ENCODE measurements around the gene RBFOX2.

The RBFOX2 gene

DNA sequence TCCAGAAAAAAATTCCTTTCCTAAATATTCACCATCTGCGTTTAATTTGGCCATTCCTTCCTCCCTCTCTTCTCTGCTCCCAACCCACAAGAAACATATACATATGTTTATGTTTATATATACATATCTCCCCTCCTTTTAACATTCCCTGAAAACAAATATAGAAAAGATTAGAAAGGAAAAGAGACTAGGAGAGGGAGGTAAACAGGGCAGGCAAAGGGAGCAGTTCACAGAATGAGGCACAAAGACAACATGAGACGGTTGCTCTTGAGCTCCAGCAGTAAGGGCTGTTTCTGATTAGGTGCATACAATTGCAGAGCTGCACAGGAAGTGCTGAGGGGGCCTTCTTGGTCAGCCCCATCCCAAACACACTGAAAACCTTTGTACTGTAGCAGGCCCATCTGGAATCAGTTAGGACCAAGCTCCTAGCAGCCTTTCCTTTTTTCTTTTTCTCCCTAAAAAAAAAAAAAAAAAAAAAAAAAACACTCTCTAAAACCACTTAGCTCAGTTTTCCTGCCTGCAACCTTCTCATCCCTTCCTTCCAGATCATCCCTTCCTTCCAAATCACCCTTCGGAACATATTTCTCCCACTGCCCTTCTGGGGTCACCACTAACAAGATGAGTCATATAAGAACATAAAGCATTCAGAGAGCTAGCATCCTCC lies 57.0 kb downstream of the RBFOX2 start:
- no peak for DNase-seq

DNA sequence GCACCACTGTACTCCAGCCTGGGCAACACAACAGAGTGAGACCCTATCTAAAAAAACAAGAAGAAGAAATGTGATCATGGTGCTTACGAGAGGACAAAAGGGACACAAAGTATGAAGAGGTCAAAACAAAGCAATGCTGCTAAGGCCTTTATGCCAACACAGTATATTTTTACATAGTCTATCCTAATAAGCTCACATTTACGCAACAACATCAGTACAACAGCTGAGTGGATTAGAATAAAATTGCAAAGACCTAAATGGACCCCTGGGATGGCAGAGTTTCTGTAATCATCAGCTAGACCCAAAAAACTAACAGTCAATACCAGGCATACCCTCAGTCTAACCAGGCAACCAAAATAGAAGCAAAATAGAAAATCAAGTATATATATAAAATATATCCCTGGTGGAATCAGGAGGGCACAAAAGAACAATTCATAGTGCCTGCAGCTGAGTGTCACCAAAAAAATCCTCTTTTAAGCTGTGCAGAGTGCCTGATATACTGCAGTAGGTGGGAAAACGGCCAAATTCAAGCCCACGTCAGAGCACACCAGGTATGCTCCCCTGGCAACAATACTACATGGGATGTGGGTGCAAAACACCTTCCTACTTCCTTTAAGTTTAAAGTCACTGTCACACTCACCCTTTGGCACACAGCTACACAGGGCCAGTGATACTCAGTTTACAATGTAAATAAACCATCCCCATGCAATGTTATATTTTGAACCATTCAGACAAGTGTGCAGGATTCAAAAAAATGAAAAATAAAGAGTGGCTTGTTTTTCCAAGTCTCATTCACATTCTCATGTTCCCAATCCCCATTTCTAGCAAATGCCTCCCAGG lies 57.8 kb downstream of the RBFOX2 start:
- DNase-seq: no peak

- no peak for DNase-seq
Observed at GRCh38 chr22:35967046-35967397, 61.6 kb downstream of the RBFOX2 start.

DNA sequence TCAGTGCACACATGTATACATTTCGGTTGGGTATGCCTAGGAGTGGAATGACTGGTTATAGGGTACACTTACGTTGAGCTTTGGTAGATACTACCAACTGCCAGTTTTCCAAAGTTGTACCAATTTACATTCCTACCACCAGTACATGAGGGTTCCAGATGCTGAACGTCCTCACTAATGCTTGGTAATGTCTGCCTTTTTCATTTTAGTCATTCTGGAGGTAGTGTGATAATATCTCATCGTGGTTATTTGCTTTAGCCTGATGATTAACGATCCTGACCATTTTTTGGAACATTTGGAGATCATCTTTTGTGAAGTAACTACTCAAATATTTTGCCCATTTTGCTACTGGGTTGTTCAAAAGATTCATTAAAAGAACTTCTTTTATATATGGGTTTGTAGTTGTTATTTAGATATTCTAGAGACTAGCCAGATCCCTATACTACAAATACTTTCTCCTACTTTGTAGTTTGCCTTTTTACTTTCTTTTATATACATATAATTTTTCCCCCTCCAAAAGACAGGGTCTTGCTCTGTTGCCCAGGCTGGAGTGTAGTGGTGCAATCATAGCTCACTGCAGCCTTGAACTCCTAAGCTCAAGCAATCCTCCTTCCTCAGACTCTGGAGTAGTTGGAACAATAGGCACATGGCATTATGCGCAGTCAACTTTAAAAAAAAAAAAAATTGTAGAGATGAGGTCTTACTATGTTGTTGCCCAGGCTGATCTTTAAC lies 62.1 kb downstream of the RBFOX2 start:
- no peak for DNase-seq

DNA sequence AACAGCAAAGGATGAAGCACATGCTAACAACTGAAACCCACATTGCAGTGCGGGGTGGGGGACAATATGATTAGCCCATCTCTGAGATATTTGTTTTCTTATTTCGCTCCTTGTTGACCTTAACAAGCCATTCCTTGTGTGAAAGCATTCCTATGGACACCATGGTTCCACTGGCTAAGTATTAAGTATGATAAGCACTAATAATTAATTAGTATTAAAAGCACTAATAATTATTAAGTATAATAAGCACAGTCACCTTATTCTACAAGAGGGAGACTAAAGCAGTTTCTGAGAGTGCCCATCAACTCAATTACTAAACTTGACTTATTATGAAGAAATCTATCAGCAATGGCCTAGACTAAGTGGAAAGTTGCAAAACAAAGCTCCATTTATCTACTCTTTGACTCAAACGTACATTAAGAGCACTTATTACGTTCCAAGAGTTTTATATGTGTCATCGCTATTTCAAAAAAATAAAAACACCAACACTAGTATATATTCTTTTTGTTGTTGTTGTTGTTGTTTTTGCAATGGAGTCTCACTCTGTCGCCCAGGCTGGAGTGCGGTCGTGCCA lies 65.3 kb downstream of the RBFOX2 start:
- no peak for DNase-seq

- peak; percentile 76 for DNase-seq
Observed at GRCh38 chr22:35961480-35962295, 66.9 kb downstream of the RBFOX2 start.

GRCh38 chr22:35960854-35961253 lies 67.8 kb downstream of the RBFOX2 start:
- no peak for DNase-seq

DNA sequence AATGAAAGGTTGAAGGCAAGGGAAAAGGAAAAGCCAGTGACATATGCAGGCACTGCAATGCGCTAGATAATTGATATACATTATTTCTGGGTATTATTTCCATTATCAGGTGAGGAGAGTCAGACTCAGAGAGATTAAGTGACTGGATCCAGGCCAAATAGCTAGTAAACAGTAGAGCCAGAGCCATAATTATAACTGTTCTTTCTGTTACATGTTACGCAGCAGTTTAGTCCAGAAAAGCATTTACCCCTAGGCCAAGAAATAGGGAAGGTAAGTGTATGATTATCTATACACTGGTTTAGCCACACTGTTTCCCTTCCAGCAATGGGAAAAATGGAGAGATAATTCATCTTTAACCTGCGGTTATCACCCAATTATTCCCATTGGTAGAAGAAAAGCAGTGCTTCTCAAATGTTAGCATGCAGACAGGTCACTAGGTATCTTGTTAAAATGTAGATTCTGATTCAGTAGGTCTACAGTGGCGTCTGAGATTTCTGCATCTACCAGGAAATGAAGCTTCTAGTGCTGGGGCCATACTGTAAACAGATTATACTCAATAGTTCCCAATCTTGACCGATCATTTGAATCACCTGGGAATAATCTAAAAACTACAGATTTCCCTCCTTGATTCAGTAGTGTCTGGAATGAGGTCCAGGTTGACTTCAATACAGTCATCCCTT lies 69.4 kb downstream of the RBFOX2 start:
- no peak for DNase-seq

GRCh38 chr22:35958334-35958733 lies 70.3 kb downstream of the RBFOX2 start:
- no peak for DNase-seq

- no peak for DNase-seq
Observed at GRCh38 chr22:35957589-35957988, 71.0 kb downstream of the RBFOX2 start.

DNA sequence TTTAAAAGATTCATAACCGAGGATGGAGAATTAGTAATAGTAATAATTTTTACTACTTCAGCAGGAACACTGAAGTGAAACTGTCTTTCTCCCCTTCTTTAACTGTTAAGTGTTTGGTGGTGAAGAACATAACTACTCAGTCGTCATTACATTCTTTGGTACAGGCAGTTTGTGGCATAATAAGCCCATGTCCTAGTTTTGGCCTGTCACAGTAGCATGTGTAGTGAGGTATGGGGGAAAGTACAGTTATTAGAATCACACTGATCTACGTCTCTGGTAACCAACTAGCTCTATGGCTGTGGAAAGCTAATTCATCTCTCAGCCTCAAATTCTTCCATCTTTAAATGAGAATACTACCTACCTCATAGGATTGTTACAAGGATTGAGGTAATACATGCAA lies 71.8 kb downstream of the RBFOX2 start:
- no peak for DNase-seq

DNA sequence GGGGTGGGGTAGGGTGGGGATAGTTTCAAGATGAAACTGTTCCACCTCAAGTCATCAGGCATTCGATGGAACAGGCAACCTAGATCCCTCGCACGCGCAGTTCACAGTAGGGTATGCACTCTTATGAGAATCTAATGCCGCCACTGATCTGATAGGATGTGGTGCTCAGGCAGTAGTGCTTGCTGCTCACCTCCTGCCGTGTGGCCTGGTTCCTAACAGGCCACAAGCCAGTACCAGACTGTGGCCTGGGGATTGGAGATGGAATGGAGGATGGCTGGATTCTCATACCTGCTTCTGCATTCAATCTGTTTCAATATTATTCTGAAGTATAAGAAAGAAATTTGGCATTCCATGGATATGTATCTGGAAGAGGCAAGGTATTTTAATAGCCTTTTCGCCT lies 73.1 kb downstream of the RBFOX2 start:
- DNase-seq: no peak

DNA sequence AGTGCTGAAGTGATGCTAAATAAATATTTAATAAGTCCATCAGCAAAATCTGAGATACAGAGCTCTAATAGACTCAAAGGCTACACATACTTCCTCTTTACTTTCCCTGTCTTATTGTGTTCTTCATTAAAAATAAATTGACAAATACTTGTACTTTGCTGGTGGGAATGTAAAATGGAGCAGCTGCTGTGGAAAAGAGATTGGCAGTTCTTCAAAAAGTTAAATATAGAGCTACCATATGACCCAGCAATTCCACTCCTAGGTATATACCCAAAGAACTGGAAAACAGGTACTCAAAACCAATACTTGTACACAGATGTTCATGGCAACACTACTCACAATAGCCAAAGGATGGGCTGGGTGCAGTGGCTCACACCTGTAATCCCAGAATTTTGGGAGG lies 76.0 kb downstream of the RBFOX2 start:
- DNase-seq: no peak

- DNase-seq: no peak
Observed at GRCh38 chr22:35950262-35950661, 78.4 kb downstream of the RBFOX2 start.

DNA sequence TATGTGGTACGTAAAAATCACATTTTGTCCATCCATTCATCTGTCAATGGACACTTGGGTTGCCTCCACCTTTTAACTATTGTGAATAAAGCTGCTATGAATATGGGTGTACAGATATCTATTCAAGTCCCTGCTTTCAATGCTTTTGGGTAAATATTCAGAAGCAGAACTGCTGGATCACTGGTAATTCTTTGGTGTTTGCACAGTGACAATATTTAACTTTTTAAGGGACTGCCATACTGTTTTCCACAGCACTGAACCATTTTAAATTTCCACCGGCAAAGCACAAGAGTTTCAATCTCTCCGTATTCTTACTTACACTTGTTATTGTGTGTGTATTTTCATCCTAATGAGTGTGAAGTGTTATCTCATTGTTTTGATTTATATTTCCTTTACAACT lies 79.4 kb downstream of the RBFOX2 start:
- DNase-seq: no peak

DNA sequence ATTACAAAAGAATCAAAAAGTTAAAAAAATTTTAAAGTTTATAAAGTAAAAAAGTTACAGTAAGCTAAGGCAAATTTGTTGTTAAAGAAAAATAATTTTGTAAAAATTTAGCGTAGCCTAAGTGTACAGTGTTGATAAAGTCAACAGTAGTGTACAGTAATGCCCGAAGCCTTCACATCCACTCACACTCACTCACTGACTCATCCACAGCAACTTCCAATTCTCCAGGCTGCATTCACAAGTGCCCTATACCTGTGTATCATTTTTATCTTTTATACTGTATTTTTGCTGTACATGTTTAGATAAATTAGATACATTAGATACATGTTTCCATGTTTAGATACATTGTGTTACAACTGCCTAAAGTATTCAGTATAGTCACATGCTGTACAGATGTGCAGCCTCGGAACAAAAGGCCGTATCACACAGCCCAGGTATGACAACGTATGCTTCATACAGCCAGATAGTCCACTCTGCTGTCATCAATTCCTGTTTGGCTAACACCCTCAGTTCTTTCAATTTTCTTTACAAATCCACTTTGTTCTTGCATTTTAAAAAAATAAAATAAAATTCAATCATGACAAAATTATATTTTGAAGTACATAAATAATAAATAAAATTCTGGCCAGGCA lies 80.7 kb downstream of the RBFOX2 start:
- DNase-seq: no peak

- DNase-seq: no peak
Observed at GRCh38 chr22:35944458-35944857, 84.2 kb downstream of the RBFOX2 start.

DNA sequence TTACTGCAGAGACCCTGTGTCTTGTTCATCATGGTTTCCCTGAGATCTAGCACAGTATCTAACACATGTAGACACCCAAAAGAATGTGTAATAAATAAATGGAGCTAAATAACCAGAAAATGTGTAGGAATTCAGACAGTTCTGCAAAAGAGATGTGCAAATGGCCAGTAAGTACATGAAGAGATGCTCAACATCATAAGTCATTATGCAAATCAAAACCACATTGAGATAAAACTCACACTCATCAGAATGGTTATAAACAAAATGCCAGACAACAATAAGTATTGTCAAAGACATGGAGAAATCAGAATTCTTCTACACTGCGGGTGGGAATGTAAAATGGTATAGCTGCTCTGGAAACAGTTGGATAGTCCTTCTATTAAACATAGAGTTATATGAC lies 88.5 kb downstream of the RBFOX2 start:
- DNase-seq: no peak

GRCh38 chr22:35938226-35938625 lies 90.4 kb downstream of the RBFOX2 start:
- no peak for DNase-seq

DNA sequence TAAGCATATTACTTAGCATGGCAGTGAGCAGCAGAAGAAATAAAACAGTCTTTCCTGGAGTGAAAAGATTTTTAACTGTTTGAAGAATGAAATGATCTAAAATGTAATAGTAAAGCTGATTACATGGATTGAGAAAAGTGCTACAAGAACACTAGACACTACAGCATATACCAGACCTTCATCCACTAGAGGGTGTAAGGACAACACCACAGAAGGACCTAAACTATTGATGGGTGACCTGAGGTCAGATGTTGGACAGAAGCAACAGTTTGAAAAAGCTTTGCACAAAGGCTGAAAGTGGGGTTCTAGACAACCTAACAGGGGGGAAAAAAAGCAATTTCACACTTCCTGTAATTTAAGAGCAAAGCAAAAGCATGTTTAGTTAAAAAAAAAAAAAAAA lies 97.7 kb downstream of the RBFOX2 start:
- DNase-seq: peak; percentile 2

GRCh38 chr22:35928285-35928798 lies 100.3 kb downstream of the RBFOX2 start:
- DNase-seq: no peak
